ENCODE data around the gene SLC9A4.

Gene SLC9A4

GRCh38 chr2:102575888-102576287 is 102.9 kb downstream of the SLC9A4 start:
- no peak overlapping the region for H3K4me3 ChIP-seq (replicated peaks; ENCODE audit: insufficient read depth, low read length)
- TF ChIP-seq CTCF (IDR thresholded peaks at IDR 0.05; ENCODE audit: insufficient read depth, low read length) (no peak), POLR2AphosphoS5 (IDR thresholded peaks at IDR 0.05; ENCODE audit: low read depth) (no peak), REST (IDR thresholded peaks at IDR 0.05; ENCODE audit: insufficient replicate concordance, low read depth) (no peak), SPI1 (IDR thresholded peaks at IDR 0.05; ENCODE audit: borderline replicate concordance, low read depth) (no peak), GABPA (IDR thresholded peaks at IDR 0.05; ENCODE audit: low read depth) (no peak)
- no peak for DNase-seq (ENCODE audit: low read depth in 1 of 2, low spot score in 1 of 2)
- H3K27me3 ChIP-seq (ENCODE audit: insufficient read depth, poor library complexity, severe bottlenecking): no peaks in the 10 kb centered on the region
- H3K27ac ChIP-seq (replicated peaks): no peak overlapping the region

- no peak overlapping the region for H3K4me3 ChIP-seq (replicated peaks; ENCODE audit: insufficient read depth, low read length)
- H3K27ac ChIP-seq (replicated peaks): no peak overlapping the region
- DNase-seq (ENCODE audit: low read depth in 1 of 2, low spot score in 1 of 2): no peak
- H3K27me3 ChIP-seq (ENCODE audit: insufficient read depth, poor library complexity, severe bottlenecking): no peaks in the 10 kb centered on the region
- TF ChIP-seq CTCF (IDR thresholded peaks at IDR 0.05; ENCODE audit: insufficient read depth, low read length) (no peak), SPI1 (IDR thresholded peaks at IDR 0.05; ENCODE audit: borderline replicate concordance, low read depth) (no peak), REST (IDR thresholded peaks at IDR 0.05; ENCODE audit: insufficient replicate concordance, low read depth) (no peak), POLR2AphosphoS5 (IDR thresholded peaks at IDR 0.05; ENCODE audit: low read depth) (no peak), GABPA (IDR thresholded peaks at IDR 0.05; ENCODE audit: low read depth) (no peak)
These were observed 105.3 kb downstream of the SLC9A4 start for GRCh38 chr2:102578376-102578775.

GRCh38 chr2:102581911-102582310 is 108.9 kb downstream of the SLC9A4 start:
- H3K4me3 ChIP-seq (replicated peaks; ENCODE audit: insufficient read depth, low read length): no peak overlapping the region
- no peak for TF ChIP-seq POLR2AphosphoS5 (IDR thresholded peaks at IDR 0.05; ENCODE audit: low read depth)
- TF ChIP-seq GABPA (IDR thresholded peaks at IDR 0.05; ENCODE audit: low read depth): peak; percentile 17; the same call in 1 of the 2 replicates
- TF ChIP-seq REST (IDR thresholded peaks at IDR 0.05; ENCODE audit: insufficient replicate concordance, low read depth): no peak
- TF ChIP-seq CTCF (IDR thresholded peaks at IDR 0.05; ENCODE audit: insufficient read depth, low read length): no peak
- peak; percentile 78; the same call in 1 of the 2 replicates for TF ChIP-seq SPI1 (IDR thresholded peaks at IDR 0.05; ENCODE audit: borderline replicate concordance, low read depth)
- H3K27me3 ChIP-seq (ENCODE audit: insufficient read depth, poor library complexity, severe bottlenecking): no peaks in the 10 kb centered on the region
- no peak overlapping the region for H3K27ac ChIP-seq (replicated peaks)
- no peak for DNase-seq (ENCODE audit: low read depth in 1 of 2, low spot score in 1 of 2)

Data from HL-60 (cell line).